HG03060 (cell line): ENCODE results near the gene PCSK1.
A peak's percentile ranks its signal among the peaks of the same experiment; 100 is the strongest.

ENCODE experiments used
- ATAC-seq: cut with Tn5 transposase; IDR thresholded peaks from one replicate; pipeline ENCODE4 v1.9.1; 2021; ENCODE audit warnings: low read depth, moderate number of reproducible peaks; ENCODE audit not compliant: unreplicated experiment

PCSK1 gene

GRCh38 chr5:96433066-96433447, at the start of gene PCSK1:
Gene PCSK1, minus strand, starts transcription at chr5:96433248. Its CDS starts 206 bp downstream, at chr5:96433042.
- no peak for ATAC-seq

GRCh38 chr5:96481867-96482266, 48.8 kb upstream of the PCSK1 start:
- no peak for ATAC-seq

- no peak for ATAC-seq
Measured at GRCh38 chr5:96481009-96481786, 48.1 kb upstream of the PCSK1 start.

GRCh38 chr5:96478983-96479382, 45.9 kb upstream of the PCSK1 start:
- no peak for ATAC-seq

GRCh38 chr5:96476654-96477053, 43.6 kb upstream of the PCSK1 start:
- ATAC-seq, result no peak

- ATAC-seq, result no peak
Measured at GRCh38 chr5:96474073-96474472, 41.0 kb upstream of the PCSK1 start.

GRCh38 chr5:96473155-96473554, 40.1 kb upstream of the PCSK1 start:
- no peak for ATAC-seq

- ATAC-seq, result no peak
Measured at GRCh38 chr5:96470785-96471184, 37.7 kb upstream of the PCSK1 start.

- no peak for ATAC-seq
Measured at GRCh38 chr5:96468956-96469355, 35.9 kb upstream of the PCSK1 start.

GRCh38 chr5:96463091-96463490, 30.0 kb upstream of the PCSK1 start:
- no peak for ATAC-seq

GRCh38 chr5:96459313-96460121, 26.5 kb upstream of the PCSK1 start:
- ATAC-seq, result no peak

- no peak for ATAC-seq
Measured at GRCh38 chr5:96458176-96458575, 25.1 kb upstream of the PCSK1 start.

- ATAC-seq, result no peak
Measured at GRCh38 chr5:96455789-96456188, 22.7 kb upstream of the PCSK1 start.

GRCh38 chr5:96453394-96453793, 20.3 kb upstream of the PCSK1 start:
- no peak for ATAC-seq

- no peak for ATAC-seq
Measured at GRCh38 chr5:96447949-96448348, 14.9 kb upstream of the PCSK1 start.

GRCh38 chr5:96440185-96440538, 7.1 kb upstream of the PCSK1 start:
- ATAC-seq, result no peak

GRCh38 chr5:96439477-96440184, 6.6 kb upstream of the PCSK1 start:
- peak; percentile 95 for ATAC-seq

GRCh38 chr5:96434201-96434645, 1.2 kb upstream of the PCSK1 start:
- no peak for ATAC-seq

- ATAC-seq, result no peak
Measured at GRCh38 chr5:96432216-96433065, 607 bp downstream of the PCSK1 start.
